Common myeloid progenitor, CD34-positive (primary cell): ENCODE data around the gene KDM5A.

Experiments used
- CTCF ChIA-PET: fragments of 350-600 bp; sonication (Branson Sonifier 250); formaldehyde crosslinking; loops from one replicate; lab custom pipeline; 2021; ENCODE audit warnings: antibody characterized with exemption; lab: Charles Lee
- POLR2A ChIA-PET: fragments of 350-600 bp; sonication (Branson Sonifier 250); formaldehyde crosslinking; loops from one replicate; lab custom pipeline; 2021; ENCODE audit warnings: antibody characterized with exemption; lab: Charles Lee
- DNase-seq, 3 donors: peaks; one replicate each; pipeline versions ENCODE4 v3.0.0 to v3.0.0-alpha.2; 2013
- H3K27ac ChIP-seq, 2 experiments: 1 replicate in 1 of 2; 2 replicates in 1 of 2; pipeline ENCODE4 v1.7.0; 2013; ENCODE audit warnings: inconsistent platforms in 2 of 2, low read length in 2 of 2, mild to moderate bottlenecking in 2 of 2, low read depth in 1 of 2, moderate library complexity in 1 of 2; ENCODE audit not compliant: severe bottlenecking in 2 of 2, insufficient read depth in 1 of 2, poor library complexity in 1 of 2
- H3K27me3 ChIP-seq, 5 experiments: replicated peaks in 2 of 5; 1 replicate in 3 of 5; 2 replicates in 2 of 5; pipeline versions ENCODE4 v1.6.1 to v1.7.0; 2013; ENCODE audit warnings: low read length in 4 of 5, mild to moderate bottlenecking in 2 of 5, moderate library complexity in 2 of 5, inconsistent platforms in 1 of 5; ENCODE audit not compliant: insufficient read depth in 5 of 5, control insufficient read depth in 4 of 5
- H3K36me3 ChIP-seq, 4 experiments: 1 replicate in 2 of 4; 2 replicates in 2 of 4; pipeline versions ENCODE4 v1.6.1 to v1.7.0; 2013; ENCODE audit warnings: low read length in 3 of 4, control low read depth in 1 of 4, mild to moderate bottlenecking in 1 of 4; ENCODE audit not compliant: control insufficient read depth in 4 of 4, insufficient read depth in 4 of 4
- H3K4me1 ChIP-seq, 4 experiments: 1 replicate in 3 of 4; 2 replicates in 1 of 4; pipeline versions ENCODE4 v1.6.1 to v1.7.1; 2013; ENCODE audit warnings: low read length in 3 of 4, mild to moderate bottlenecking in 3 of 4, control low read depth in 1 of 4, inconsistent platforms in 1 of 4, moderate library complexity in 1 of 4; ENCODE audit not compliant: control insufficient read depth in 4 of 4, insufficient read depth in 4 of 4; ENCODE audit errors: control extremely low read depth in 1 of 4
- H3K4me3 ChIP-seq, 7 experiments: 1 replicate in 4 of 7; 2 replicates in 3 of 7; pipeline versions ENCODE4 v1.5.1 to v1.7.0; 2013; ENCODE audit warnings: mild to moderate bottlenecking in 7 of 7, low read length in 6 of 7, moderate library complexity in 6 of 7, inconsistent platforms in 2 of 7, low read depth in 2 of 7, control low read depth in 1 of 7; ENCODE audit not compliant: insufficient read depth in 4 of 7, control insufficient read depth in 1 of 7; ENCODE audit errors: extremely low read depth in 1 of 7
- H3K9me3 ChIP-seq, 5 experiments: 1 replicate in 4 of 5; 2 replicates in 1 of 5; pipeline versions ENCODE4 v1.6.1 to v1.7.1; 2013; ENCODE audit warnings: low read length in 4 of 5, mild to moderate bottlenecking in 2 of 5, inconsistent platforms in 1 of 5, low read depth in 1 of 5, moderate library complexity in 1 of 5; ENCODE audit not compliant: control insufficient read depth in 4 of 5, insufficient read depth in 2 of 5; ENCODE audit errors: control extremely low read depth in 1 of 5
- WGBS: methylation state at CpG from one replicate; pipeline ENCODE4 v1.1.5; 2013; ENCODE audit not compliant: insufficient coverage; 5-methylcytosine and 5-hydroxymethylcytosine counted together

KDM5A gene

DNA sequence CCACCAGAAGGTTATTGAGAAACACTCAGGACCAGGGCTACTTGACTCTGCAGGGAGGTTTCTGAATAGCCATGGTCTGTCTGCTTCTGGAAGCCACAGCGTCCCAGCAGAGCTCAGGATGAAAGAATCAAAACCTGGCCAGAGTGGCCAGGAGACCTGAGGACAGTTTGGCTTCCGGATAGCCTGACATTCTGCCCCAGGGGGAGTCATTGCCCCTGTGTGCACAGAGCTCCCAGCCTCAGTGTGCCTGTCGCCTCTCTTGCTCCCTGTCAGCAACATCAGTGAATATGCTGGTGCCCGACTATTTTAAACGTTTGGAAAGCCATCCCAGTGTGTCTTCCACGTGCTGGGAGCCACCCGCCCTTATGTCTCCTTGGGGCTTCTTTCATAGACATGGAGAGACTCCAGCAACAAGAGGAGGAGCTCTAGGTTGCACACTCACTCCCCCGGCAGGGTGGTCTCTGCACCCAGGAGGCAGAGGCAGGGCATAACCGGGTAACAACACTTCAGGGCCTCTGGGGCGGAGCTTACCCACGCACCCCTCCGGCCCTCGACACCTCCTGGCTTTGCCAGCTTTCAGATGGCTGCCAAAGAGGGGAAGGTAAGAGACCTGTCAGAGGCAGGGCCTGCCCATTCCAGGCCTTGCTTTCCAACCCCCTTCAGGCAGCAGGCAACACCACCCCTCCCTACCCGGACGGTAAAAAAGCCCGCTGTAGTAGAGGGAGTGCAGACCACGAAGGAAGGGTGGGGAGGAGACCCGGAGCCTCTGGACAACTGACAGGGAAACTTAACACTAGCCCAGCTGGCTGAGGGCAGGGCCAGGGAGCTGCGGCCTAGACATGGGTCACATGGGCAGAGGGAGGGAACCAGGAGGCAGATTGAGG is 156.1 kb downstream of the KDM5A start:
- ChIA-PET CTCF (interaction anchor here (2.3 kb wide), 1 partner anchor 10 kb away, joined by 6 read pairs; no protein-coding TSS in a partner anchor), POLR2A (no interaction called here)

DNA sequence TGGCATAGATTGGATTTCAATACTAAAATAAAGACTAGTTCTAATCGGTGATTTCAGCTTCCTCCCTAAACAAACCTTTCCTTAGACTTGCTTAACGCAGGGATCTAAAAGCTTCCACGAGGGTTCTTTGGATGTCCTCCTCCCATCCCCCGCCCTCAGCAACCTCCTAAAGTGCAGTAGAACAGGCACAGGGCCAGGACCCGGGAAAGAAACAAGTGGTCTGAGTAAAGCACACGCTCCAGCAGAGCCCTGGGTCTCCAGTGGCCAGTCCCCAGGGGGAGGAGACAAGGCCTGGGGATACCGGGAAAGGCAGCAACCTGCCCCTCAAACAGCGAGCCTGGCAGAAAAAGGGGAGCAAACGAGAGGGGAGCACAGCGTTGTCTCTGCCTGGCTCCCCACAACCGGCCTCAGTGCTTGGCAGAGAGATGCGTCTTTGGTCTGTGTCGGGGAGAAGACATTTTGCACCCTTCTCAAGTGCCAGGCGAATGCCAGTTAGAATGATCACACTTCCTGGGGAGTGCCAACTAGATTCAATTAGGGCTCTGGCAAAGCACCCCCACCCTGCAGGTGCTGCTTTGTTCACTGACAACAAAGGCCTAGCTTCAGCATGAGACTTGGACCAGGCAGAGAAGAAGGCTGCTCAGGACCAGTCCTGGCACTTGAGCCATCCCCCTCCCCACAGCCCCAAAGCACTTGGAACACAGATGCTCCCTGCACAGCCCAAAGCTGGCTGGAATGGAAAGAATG is 158.0 kb downstream of the KDM5A start:
- Histone ChIP-seq H3K36me3 (no peaks in the 10 kb centered on the region), H3K4me3 (no peak overlapping the region), H3K27ac (no peak overlapping the region), H3K27me3 (peaks cover 0 to 12% (median 0%) of the 10 kb centered on the region in 5 experiments), H3K4me1 (no peaks in the 10 kb centered on the region), H3K9me3 (peaks cover 0 to 9% (median 4%) of the 10 kb centered on the region in 5 experiments)
- whole genome bisulfite sequencing, result 87% methylated on average over 13 of the region's 14 CpGs
- no peak for DNase-seq
- ChIA-PET POLR2A (no interaction called here), CTCF (interaction anchor here (1.0 to 2.1 kb wide), 3 partner anchors 10 to 11 kb away, joined by 3 to 14 read pairs (median 3); no protein-coding TSS in a partner anchor)

More for the DNA sequence above, 156.1 kb downstream of the KDM5A start:
- H3K27ac ChIP-seq, result no peak overlapping the region
- no peak overlapping the region for H3K4me3 ChIP-seq
- 74% methylated on average over 14 of the region's 19 CpGs for WGBS
- H3K36me3 ChIP-seq, result no peaks in the 10 kb centered on the region
- peaks cover 0 to 17% (median 16%) of the 10 kb centered on the region in 5 experiments for H3K9me3 ChIP-seq
- no peak for DNase-seq
- no peaks in the 10 kb centered on the region for H3K4me1 ChIP-seq
- peaks cover 0 to 5% (median 0%) of the 10 kb centered on the region in 5 experiments for H3K27me3 ChIP-seq
